GM18508 (cell line): ENCODE results near the gene RRH.
"Not testable (repeated sequence)": the region's sequence is repeated elsewhere in the genome, so short reads cannot be mapped to it uniquely, and the experiment has no call there.

Experiments used
- ATAC-seq: cut with Tn5 transposase; IDR thresholded peaks from one replicate; pipeline ENCODE4 v1.9.1; 2021; ENCODE audit warnings: moderate number of reproducible peaks; ENCODE audit not compliant: insufficient read depth, unreplicated experiment

Gene RRH

GRCh38 chr4:109836985-109837384 is 9.2 kb downstream of the RRH start:
- no peak for ATAC-seq

DNA sequence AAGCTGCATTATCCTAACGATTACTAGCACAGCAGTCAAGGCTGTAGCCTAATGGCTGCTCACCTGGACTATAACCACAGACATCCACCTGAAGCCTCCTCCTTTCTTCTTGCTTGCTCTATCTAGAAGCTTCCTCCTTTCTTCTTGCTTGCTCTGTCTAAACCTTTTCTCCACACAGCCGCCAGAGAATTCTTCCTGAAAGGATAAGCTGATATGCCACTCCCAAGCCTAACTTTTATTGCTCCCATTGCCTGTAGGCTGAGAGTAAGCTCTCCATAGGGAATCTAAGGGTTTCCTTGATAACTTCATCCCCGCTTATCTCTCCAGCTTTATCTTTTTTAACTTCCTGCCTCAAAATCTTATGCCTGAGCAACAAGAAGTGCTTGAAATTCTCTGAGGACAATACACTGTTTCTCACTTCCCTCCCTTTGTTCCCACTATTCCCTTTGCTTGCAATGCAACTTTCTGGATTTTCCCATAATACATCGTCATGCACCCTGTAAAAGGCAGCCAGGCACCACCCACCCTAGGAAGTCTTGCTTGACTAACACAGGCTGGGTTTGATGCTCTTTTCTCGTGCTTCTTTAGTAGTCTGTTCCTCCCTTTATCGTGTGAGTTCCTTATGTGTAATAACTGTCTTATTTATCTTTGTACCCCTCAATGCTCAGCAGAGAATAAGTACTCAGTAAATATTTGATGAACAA is 18.8 kb downstream of the RRH start:
- ATAC-seq, result no peak

DNA sequence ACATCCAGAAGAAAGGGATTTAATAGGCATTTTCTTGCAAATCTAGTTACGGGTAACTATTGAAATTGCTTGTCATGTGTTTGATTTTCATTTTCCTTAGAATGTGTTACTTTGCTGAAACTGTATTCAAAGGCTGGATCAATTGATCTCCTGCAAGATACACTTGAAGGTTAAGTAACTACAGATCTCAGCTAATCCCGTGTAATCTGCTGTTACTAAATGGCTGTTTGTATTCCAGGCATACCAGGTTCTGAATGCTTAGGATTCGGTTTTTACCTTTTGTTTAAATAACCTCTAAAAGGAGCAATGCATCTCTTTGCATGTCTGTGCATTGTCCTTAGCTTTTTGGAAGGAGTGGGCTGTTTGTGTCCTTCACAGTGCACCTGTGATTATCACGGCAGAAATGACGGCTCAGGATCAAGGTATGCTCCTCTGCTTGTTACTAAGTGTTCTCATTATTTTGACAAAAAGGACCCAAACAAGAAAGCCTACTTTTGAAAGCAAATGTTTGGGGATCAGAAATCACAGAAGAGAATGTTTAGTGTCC is 20.2 kb downstream of the RRH start, which contains the start of gene LRIT3:
LRIT3 (plus strand) TSS at position 212 of the 547 bp plus-strand sequence; CDS start at position 307, 95 bp downstream.
- no peak for ATAC-seq

GRCh38 chr4:109848501-109848900 is 20.7 kb downstream of the RRH start:
- no peak for ATAC-seq

GRCh38 chr4:109850601-109851000 is 22.8 kb downstream of the RRH start:
- ATAC-seq, result no peak

DNA sequence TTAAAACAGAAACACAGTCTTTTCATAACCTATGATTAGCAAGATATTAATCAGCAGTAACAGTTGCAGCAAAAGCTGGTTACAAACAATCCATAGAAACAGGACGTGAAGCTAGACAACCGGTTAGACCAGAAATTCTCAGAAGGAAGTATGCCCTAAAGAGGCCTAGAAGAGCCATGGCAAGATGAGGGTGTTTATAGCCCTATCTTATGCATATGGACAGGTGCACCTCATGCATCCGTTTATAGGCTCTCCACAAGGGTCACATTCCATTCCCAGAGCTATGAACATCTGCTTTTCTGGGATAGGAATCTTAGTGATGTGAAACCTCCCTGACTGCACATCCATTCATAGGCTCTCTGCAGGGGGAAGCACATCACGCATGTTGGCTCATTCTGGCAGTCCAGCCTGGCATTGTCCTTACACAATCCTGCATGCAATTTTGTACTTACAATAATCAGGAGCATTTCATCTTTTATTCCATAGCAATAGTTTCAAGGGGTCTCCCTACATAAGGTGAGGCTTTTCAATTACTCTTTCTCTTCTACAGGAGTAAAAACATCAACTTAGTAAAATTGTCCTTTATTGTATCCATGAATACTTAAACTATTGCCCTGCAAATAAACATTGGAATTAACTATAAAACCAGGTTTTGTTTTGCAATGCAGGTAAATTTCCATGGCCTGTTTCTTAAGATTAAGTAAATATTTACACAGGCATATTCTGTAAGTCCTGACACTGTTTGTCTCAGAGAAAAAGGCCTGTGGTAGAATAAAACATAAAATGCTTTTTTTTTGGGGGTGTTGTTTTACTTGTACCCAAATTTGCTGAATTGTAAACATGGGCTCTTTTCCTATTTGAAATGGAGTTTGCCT is 31.9 kb downstream of the RRH start:
- not testable (repeated sequence) for ATAC-seq

DNA sequence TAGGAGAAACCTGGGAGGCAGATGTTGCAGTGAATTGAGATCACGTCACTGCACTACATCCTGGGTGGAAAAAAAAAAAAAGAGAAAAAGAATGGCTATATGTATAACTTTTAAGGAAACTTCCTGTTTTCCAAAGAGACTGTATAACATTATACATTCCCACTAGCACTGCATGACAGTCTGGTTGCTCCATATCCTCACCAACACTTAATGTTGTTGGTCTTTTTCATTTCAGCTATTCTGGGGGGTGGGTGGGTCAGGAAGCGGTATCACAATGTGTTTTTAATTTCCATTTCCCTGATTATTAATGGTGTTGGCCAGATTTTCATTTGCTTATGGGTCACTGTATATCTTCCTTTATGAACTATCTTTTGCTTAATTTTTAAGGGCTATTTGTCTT is 33.5 kb downstream of the RRH start:
- ATAC-seq, result no peak

DNA sequence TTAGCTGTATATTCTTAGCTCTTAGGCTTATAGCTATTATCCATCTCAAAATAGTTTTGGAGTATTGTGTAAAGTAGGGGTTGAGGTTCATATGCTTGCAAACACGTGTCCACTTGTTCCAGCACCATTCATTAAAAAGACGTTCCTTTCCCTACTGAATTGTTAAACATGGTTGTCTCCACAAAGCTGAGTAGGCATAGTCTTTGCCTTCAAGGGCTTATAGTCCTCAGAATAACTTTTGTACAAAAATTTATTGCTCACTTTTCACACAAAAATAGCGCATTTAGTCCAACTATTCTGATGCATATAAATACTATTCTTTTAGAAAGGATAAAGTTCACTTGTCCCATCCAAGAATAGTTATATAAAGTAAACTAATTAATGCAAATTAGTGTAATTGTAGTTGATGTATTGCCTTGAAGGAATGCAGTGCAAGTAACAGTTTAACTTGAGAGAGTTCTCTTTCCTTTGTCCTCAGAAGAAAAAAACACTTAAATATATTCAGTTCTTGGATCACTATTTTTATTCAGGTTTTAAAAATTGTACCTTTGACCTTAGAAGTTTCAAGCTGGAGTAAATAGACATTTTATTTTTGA is 34.2 kb downstream of the RRH start:
- no peak for ATAC-seq

DNA sequence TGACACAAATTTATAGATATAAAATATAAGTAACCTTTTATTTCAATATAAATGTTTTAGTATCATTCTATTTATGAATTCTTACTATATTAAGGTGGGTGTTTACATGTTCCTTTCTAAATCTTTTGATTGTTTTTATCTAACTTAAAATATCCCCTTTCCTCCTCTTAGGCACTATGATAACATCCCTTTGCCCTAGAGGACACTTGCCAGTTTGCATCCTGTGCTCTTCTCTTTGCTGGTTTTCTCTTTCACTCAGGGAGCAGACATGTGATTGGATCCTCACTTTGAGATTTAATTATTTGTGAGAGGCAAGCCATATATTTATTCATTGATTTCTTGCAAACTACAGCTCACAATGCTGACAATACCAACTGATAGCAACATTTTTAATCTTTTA is 36.4 kb downstream of the RRH start:
- no peak for ATAC-seq

- ATAC-seq, result no peak
Observed at GRCh38 chr4:109870061-109870460, 42.3 kb downstream of the RRH start.

- ATAC-seq, result no peak
Observed at GRCh38 chr4:109872065-109872464, 44.3 kb downstream of the RRH start.

DNA sequence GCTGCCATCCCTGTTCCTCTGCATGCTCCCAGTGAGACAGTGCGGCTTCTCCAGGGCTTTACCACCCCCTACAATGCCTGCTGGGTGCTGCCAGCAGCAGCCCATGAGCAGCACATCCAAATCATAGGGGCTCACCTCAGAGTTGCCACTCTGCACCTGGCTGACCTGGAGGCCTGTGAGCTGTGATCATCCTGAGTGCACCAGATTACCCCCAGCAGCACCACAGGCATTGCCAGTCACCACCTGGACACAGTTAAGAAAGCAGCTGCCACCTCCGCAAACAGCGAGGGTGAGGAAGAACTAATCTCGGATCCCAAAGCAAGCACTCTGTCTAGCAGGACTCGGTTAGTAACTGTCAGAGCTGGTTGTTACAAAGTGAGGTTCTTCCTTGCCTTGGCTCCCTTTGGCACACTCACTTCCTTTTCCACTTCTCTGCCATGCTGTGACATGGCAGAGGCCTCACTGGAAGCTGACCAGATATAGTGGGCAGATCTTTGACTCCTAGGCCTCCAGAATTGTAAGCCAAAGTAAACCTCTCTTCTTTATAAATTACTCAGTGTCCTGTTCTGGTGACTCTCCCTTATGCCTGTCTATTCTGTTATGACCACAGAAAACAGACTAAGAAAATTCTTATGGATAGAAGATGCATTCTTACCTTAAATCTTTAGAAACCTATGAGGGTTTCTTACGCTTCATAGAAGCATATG is 45.3 kb downstream of the RRH start:
- no peak for ATAC-seq

DNA sequence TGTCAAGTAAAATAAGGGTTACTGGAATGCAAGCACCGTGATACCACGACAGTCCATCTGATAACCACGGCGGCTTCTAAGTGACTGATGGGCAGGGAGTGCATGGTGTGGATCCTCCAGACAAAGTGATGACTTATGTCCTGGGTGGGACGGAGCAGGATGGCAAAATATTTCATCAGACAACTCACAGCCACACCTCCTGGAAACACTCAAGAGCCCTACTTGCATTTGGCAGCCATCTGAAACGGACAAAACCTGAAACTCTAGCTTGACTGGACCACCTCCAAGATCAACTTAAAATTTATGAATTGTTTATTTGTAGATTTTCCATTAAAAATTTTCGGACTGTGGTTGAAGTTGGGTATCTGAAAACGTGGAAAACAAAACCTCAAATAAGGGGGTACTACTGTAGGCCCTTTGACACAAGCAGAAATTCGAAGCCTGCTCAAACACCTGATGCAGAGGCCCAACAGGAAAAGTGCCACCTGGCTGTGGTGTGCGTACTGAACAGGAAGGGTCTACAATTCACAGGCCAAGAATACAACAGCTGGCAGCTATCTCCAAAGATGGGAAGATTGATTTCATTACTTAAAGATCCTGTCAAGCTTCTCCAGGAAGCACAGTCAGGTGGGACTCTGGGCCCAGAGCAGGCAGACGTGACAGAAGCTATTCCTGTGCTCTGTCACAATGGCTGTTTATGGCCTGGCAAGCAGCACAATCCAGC is 46.2 kb downstream of the RRH start:
- ATAC-seq, result no peak

- ATAC-seq, result no peak
Observed at GRCh38 chr4:109875106-109875505, 47.3 kb downstream of the RRH start.

DNA sequence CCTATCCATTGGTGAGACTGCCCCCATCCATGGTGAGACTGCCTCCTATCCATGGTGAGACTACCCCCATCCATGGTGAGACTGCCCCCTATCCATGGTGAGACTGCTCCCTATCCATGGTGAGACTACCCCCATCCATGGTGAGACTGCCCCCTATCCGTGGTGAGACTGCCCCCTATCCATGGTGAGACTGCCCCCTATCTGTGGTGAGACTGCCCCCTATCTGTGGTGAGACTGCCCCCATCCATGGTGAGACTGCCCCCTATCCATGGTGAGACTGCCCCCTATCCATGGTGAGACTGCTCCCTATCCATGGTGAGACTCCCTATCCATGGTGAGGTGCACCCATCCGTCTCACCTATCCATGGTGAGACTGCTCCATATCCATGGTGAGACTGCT is 47.8 kb downstream of the RRH start:
- not testable (repeated sequence) for ATAC-seq

- ATAC-seq, result no peak
Observed at GRCh38 chr4:109876634-109877265, 49.0 kb downstream of the RRH start.

DNA sequence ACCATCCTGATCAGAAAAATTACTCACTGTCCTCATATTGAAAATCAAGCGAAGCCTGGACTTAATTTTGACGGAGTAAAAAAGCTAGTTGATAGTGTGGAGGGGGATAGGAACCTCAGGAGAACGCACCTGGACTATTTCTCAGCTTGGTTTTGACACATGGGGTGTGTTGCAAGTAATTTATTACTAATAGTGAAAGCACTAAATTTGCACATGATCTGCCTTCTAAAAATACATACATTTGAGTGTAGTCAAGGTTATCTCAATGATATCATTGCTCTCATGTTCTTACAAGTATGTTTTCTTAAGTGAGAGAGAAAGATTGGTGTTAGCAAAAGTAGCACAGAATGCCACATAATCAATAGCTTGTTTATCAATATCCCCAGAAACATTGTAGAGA is 49.6 kb downstream of the RRH start:
- ATAC-seq, result peak; percentile 90

DNA sequence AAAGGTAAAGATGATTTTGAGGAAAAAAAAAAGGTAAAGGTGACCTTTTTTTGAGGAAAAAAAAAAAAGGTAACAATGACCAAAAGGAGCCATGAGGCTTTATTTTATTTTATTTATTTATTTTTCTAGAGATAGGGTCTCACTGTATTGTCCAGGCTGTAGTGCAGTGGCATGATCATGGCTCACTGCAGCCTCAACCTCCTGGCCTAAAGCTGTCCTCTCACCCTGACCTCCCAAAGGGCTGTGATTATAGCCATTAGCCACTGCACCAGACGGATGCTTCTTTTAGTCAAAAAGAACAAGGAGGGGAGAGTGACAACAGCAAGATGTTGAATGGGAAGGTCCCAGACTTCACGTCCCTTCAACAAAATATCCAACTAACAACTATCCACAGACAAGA is 50.6 kb downstream of the RRH start:
- ATAC-seq, result no peak

- no peak for ATAC-seq
Observed at GRCh38 chr4:109879081-109879480, 51.3 kb downstream of the RRH start.
